GM21576 (cell line): Measurements from ENCODE around the gene LBX1.

Experiments used
- ATAC-seq: cut with Tn5 transposase; IDR thresholded peaks from one replicate; pipeline ENCODE4 v1.9.1; 2021; ENCODE audit warnings: mild to moderate bottlenecking, moderate library complexity; ENCODE audit not compliant: unreplicated experiment

The LBX1 gene

DNA sequence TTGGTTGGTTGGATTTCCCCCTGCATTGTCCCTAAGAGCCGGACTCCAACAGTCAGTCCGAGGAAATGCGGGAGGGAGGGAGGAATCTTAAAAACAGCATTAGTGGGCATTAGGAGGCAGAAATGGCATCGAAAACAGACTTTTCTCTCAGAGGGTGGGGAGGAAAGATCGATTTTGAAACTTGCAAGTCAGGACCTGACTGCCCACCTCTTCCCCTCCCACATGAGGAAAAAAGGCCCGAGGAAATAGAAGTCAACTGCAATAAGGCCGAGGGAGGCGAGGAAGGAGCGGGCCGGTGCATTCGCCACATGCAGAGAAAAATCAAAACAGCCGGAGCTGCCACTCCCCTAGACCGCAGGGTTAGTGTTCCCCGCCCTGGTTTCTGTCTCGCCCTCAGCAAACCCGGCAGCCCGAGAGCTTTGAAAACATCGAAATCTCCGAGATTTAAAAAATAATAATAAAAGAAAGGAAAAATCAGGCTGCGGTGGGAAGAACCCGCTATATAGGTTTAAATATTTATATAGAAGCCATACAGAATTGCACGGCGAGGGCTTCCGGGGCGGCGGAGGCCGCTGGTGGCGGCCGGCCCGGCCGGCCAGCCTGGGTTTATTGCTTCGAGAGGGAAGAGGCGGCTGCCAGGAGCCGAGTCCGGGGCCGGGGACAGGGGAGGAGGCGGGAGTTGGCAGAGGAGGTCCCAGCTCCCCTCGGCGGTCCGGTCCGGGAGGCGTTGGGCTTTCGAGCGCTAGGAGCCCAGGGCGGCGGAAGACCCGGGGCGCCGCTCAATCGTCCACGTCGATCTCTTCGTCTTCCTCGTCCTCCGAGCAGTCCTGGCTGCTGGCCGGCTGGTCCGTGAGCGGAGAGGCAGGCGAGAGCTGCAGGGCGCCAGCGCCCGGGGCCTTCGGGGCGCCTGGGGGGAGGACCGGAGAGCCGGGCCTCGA lies 2.5 kb downstream of the LBX1 start:
- ATAC-seq: no peak

GRCh38 chr10:101225846-101226421 lies 3.3 kb downstream of the LBX1 start:
- ATAC-seq: no peak

- no peak for ATAC-seq
Measured at GRCh38 chr10:101224910-101225823, 4.1 kb downstream of the LBX1 start.

GRCh38 chr10:101224060-101224909 lies 5.0 kb downstream of the LBX1 start:
- no peak for ATAC-seq

DNA sequence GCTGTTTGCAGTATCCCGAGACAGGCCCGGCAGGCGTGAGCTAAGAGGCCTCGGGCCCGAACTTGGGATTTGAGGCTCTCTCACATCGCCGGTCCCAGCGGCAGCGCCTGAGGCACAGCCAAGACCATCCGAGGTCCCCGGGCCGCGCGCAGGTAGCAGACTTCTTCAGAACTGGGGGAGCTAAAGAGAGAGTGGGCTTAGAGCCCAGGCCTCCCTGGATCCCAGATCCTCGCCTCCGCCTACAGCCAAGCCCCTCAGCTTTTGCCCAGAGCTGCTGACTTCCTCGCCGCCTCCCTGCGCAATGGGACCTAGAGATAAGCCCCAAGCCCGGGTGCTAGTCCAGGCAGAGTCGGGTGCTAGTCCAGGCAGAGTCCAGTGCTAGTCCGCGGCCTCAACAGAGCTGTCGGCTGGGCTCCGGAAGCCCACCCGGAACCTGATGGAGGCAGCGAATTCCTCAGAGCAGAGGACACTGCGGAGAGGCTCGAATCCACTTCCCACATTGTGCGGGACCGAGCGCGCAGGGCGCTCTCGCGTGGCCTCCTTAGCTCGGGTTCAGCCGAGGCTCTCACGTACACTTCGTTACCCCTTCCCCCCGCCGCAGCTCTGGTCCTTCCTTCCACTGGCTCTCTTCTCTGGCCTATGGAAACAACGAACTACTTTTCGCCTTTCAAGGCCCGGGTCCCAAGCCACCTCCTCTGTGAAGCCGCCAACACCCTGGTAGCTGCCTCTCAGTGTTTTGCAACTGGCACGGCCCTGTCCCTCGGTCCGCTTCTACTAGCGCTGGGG lies 5.8 kb downstream of the LBX1 start:
- no peak for ATAC-seq

- ATAC-seq: no peak
Measured at GRCh38 chr10:101222683-101223273, 6.5 kb downstream of the LBX1 start.

GRCh38 chr10:101221963-101222531 lies 7.2 kb downstream of the LBX1 start:
- ATAC-seq: no peak

- no peak for ATAC-seq
Measured at GRCh38 chr10:101221549-101221948, 7.7 kb downstream of the LBX1 start.

- no peak for ATAC-seq
Measured at GRCh38 chr10:101219946-101220451, 9.3 kb downstream of the LBX1 start.

GRCh38 chr10:101219139-101219945 lies 9.9 kb downstream of the LBX1 start:
- ATAC-seq: no peak

- no peak for ATAC-seq
Measured at GRCh38 chr10:101218351-101219138, 10.7 kb downstream of the LBX1 start.

GRCh38 chr10:101217450-101218281 lies 11.6 kb downstream of the LBX1 start:
- no peak for ATAC-seq

- no peak for ATAC-seq
Measured at GRCh38 chr10:101217044-101217425, 12.2 kb downstream of the LBX1 start.

DNA sequence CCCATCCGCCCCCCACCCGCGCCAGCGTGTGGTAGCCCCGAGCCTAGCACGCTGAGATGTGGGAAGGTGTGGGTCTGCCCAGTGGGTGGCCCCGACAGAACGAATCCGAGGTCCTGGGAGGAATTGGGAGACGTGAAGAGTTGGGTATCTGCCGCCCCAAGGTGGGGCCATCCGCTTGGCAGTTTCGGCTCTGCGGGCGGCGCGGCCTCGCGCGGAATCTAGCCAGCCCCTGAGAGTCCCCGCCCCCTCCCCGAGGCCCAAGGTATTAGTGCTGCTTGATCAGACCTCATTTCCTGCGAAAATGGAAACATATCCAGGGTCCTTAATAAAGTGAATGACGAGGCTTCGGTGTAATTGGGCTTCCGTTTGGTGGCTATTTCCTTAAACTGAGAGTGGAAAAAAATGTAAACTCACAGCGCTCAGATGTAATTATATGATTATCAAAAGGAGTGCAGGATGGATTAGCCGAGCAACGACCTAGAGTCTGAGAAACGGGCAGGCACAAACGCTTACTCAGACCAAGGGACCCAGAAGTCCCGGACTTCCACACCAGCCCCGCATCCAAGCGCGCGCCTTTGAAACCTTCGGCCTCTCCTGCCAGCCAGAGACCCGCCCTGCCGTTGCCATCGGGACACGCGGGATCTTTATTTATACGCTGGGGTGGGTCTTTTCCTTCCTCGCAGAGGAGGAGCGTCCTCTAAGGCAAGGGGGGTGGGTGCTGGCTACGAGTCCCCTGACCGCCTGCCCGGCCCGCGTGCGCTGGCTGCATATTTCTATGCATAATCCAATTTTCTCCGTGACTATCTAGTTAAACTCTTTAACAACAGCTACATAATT lies 12.8 kb downstream of the LBX1 start:
- no peak for ATAC-seq
